Neural progenitor cell (in vitro differentiated cells): Measurements from ENCODE around the gene IL21R. TPM values are rescaled to one million over a fixed set of nuclear protein-coding genes. Genes with fewer than 3 reads are reported as not detected.

Experiments
- DNase-seq: peaks from one replicate; pipeline ENCODE4 v3.0.0-alpha.2; 2016; ENCODE audit warnings: low spot score
- H2AFZ ChIP-seq: fragments of 200-600 bp; sonication (generic); replicated peaks from 2 replicates; pipeline ENCODE4 v1.6.1; 2016; ENCODE audit warnings: antibody characterized with exemption
- H3F3A ChIP-seq: fragments of 200-600 bp; sonication (generic); 2 replicates; pipeline ENCODE4 v1.6.1; 2016; ENCODE audit warnings: antibody characterized with exemption, low read depth
- H3K27ac ChIP-seq: fragments of 200-600 bp; sonication (generic); 2 replicates; pipeline ENCODE4 v1.5.1; 2016; ENCODE audit warnings: mild to moderate bottlenecking
- H3K27me3 ChIP-seq: fragments of 200-600 bp; sonication (generic); 2 replicates; pipeline ENCODE4 v1.6.1; 2016; ENCODE audit warnings: mild to moderate bottlenecking, moderate library complexity
- H3K36me3 ChIP-seq: fragments of 200-600 bp; sonication (generic); 2 replicates; pipeline ENCODE4 v1.5.1; 2016
- H3K4me1 ChIP-seq: fragments of 200-600 bp; sonication (generic); 2 replicates; pipeline ENCODE4 v1.6.1; 2016; ENCODE audit warnings: mixed run types
- H3K4me2 ChIP-seq: fragments of 200-600 bp; sonication (generic); 2 replicates; pipeline ENCODE4 v1.6.1; 2016
- H3K4me3 ChIP-seq: fragments of 200-600 bp; sonication (generic); 2 replicates; pipeline ENCODE4 v1.5.1; 2016
- H3K79me2 ChIP-seq: fragments of 200-600 bp; sonication (generic); 2 replicates; pipeline ENCODE4 v1.6.1; 2016; ENCODE audit warnings: low read depth
- H3K9ac ChIP-seq: fragments of 200-600 bp; sonication (generic); 2 replicates; pipeline ENCODE4 v1.6.1; 2016
- H3K9me3 ChIP-seq: fragments of 200-600 bp; sonication (generic); 2 replicates; pipeline ENCODE4 v1.5.1; 2016; ENCODE audit warnings: low read depth
- H4K20me1 ChIP-seq: fragments of 200-600 bp; sonication (generic); 2 replicates; pipeline ENCODE4 v1.6.1; 2016; ENCODE audit warnings: low read depth
- H3K27ac Mint-ChIP-seq: 3 replicates; pipeline ENCODE4 v1.8.0; 2021; ENCODE audit warnings: mixed read lengths
- H3K27me3 Mint-ChIP-seq: 2 replicates; pipeline ENCODE4 v1.8.0; 2022; ENCODE audit warnings: low read depth, mild to moderate bottlenecking, inconsistent platforms, moderate library complexity, mixed read lengths; ENCODE audit not compliant: insufficient read depth
- H3K36me3 Mint-ChIP-seq: 3 replicates; pipeline ENCODE4 v1.8.0; 2021; ENCODE audit warnings: mixed read lengths
- H3K4me1 Mint-ChIP-seq: 3 replicates; pipeline ENCODE4 v1.8.0; 2021; ENCODE audit warnings: mixed read lengths
- H3K4me3 Mint-ChIP-seq: 3 replicates; pipeline ENCODE4 v1.8.0; 2021; ENCODE audit warnings: mild to moderate bottlenecking, moderate library complexity, mixed read lengths
- H3K9me3 Mint-ChIP-seq: 3 replicates; pipeline ENCODE4 v1.8.0; 2020; ENCODE audit warnings: mixed read lengths
- EZH2 ChIP-seq: fragments of 200-600 bp; sonication (generic); IDR thresholded peaks from 2 replicates; pipeline ENCODE4 v1.6.1; 2017; ENCODE audit warnings: antibody characterized with exemption, mild to moderate bottlenecking, moderate library complexity
- EZH2phosphoT487 ChIP-seq: fragments of 200-600 bp; sonication (generic); IDR thresholded peaks from 2 replicates; pipeline ENCODE4 v1.6.1; 2017; ENCODE audit warnings: antibody characterized with exemption
- total RNA-seq: library from RNA; depleted of rRNA; stranded (reverse); fragments of >200 nt; gene quantifications from 2 replicates; pipeline ENCODE4 v1.2.3, GENCODE V29; 2015; ENCODE audit warnings: low replicate concordance
- TF ChIP-seq, protein P1 (sequence below): fragments of 200-600 bp; sonication (generic); IDR thresholded peaks from 2 replicates; pipeline ENCODE4 v1.5.1; 2017; ENCODE audit warnings: antibody characterized with exemption, mild to moderate bottlenecking

Gene IL21R
- total RNA-seq, 1 donor from 2014 or later, result not detected

DNA sequence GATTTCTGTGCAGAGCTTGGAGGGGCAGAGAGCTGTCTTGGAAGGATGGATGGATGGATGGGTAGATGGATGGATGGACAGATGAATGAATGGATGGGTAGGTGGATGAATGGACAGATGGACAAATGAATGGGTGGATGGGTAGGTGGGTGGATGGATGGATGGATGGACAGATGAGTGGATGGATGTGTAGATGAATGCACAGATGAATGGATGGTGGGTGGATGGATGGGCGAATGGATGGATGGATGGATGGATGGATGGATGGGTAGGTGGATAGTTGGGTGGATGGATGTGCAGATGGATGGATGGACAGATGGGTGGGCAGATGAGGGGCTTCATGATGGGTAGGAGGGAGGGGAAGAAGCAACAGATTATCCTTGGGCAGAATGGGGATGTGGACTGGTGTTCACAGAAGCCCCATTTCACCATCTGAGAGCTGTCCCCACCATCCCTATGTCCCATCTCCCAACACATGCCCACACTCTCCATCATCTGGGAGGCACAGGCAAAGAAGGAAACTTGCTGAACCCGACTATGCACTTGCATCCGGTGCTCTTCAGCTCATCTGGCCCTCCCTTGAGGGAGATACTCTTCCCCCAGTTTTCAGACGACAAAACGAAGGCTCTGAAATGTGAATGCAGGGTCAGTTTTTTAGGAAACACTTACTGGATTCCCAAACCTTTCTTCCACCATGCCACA is 57.2 kb downstream of the IL21R start:
- no peak overlapping the region for H3K27ac ChIP-seq
- no peak for DNase-seq
- H4K20me1 ChIP-seq, result no peaks in the 10 kb centered on the region
- Mint-ChIP-seq H3K27ac (no peak overlapping the region), H3K36me3 (peaks cover 10% of the 10 kb centered on the region), H3K4me3 (peak overlapping the region; percentile 1), H3K9me3 (no peaks in the 10 kb centered on the region), H3K4me1 (peaks cover 4% of the 10 kb centered on the region), H3K27me3 (peaks cover 8% of the 10 kb centered on the region)
- H3K79me2 ChIP-seq, result no peaks in the 10 kb centered on the region
- no peaks in the 10 kb centered on the region for H3K9me3 ChIP-seq
- TF ChIP-seq EZH2phosphoT487 (no peak), EZH2 (no peak)
- TF ChIP-seq, protein P1, sequence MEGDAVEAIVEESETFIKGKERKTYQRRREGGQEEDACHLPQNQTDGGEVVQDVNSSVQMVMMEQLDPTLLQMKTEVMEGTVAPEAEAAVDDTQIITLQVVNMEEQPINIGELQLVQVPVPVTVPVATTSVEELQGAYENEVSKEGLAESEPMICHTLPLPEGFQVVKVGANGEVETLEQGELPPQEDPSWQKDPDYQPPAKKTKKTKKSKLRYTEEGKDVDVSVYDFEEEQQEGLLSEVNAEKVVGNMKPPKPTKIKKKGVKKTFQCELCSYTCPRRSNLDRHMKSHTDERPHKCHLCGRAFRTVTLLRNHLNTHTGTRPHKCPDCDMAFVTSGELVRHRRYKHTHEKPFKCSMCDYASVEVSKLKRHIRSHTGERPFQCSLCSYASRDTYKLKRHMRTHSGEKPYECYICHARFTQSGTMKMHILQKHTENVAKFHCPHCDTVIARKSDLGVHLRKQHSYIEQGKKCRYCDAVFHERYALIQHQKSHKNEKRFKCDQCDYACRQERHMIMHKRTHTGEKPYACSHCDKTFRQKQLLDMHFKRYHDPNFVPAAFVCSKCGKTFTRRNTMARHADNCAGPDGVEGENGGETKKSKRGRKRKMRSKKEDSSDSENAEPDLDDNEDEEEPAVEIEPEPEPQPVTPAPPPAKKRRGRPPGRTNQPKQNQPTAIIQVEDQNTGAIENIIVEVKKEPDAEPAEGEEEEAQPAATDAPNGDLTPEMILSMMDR, result no peak
- H3K9ac ChIP-seq, result no peak overlapping the region
- no peaks in the 10 kb centered on the region for H3K27me3 ChIP-seq
- H2AFZ ChIP-seq, result no peak overlapping the region
- no peaks in the 10 kb centered on the region for H3K36me3 ChIP-seq
- no peak overlapping the region for H3K4me2 ChIP-seq
- H3F3A ChIP-seq, result no peaks in the 10 kb centered on the region
- no peak overlapping the region for H3K4me3 ChIP-seq
- no peaks in the 10 kb centered on the region for H3K4me1 ChIP-seq

DNA sequence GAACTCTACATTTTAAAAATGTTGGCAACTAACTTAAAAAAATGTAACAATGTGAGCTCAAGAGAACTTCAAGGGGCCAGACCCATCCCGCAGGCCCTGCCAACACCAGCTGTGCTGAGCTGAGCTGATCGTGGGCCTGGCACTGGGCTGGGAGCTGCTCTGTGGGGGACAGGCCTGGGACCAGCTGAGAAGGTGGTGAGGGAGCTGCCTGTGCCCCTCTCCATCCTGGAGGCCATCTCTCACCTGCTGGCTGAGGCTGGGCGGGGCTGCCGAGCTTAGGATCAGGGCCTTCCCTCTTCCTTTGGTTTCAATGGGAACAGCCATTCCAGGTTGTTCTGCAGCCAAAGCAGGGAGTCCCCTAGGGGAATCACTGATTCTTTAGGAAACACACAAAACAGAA is 58.2 kb downstream of the IL21R start:
- no peak overlapping the region for H3K4me2 ChIP-seq
- H4K20me1 ChIP-seq, result no peaks in the 10 kb centered on the region
- no peaks in the 10 kb centered on the region for H3K9me3 ChIP-seq
- H3K4me1 Mint-ChIP-seq, result peaks cover 4% of the 10 kb centered on the region
- H3K36me3 ChIP-seq, result no peaks in the 10 kb centered on the region
- H3K79me2 ChIP-seq, result no peaks in the 10 kb centered on the region
- H3K27me3 Mint-ChIP-seq, result peaks cover 8% of the 10 kb centered on the region
- no peaks in the 10 kb centered on the region for H3K4me1 ChIP-seq
- no peaks in the 10 kb centered on the region for H3K9me3 Mint-ChIP-seq
- H3K27ac Mint-ChIP-seq, result no peak overlapping the region
- no peak overlapping the region for H3K4me3 ChIP-seq
- TF ChIP-seq, protein P1, result no peak
- TF ChIP-seq EZH2 (no peak), EZH2phosphoT487 (no peak)
- DNase-seq, result no peak
- H3K4me3 Mint-ChIP-seq, result no peak overlapping the region
- no peak overlapping the region for H3K27ac ChIP-seq
- no peak overlapping the region for H2AFZ ChIP-seq
- H3F3A ChIP-seq, result no peaks in the 10 kb centered on the region
- H3K27me3 ChIP-seq, result no peaks in the 10 kb centered on the region
- H3K36me3 Mint-ChIP-seq, result peaks cover 14% of the 10 kb centered on the region
- H3K9ac ChIP-seq, result no peak overlapping the region

DNA sequence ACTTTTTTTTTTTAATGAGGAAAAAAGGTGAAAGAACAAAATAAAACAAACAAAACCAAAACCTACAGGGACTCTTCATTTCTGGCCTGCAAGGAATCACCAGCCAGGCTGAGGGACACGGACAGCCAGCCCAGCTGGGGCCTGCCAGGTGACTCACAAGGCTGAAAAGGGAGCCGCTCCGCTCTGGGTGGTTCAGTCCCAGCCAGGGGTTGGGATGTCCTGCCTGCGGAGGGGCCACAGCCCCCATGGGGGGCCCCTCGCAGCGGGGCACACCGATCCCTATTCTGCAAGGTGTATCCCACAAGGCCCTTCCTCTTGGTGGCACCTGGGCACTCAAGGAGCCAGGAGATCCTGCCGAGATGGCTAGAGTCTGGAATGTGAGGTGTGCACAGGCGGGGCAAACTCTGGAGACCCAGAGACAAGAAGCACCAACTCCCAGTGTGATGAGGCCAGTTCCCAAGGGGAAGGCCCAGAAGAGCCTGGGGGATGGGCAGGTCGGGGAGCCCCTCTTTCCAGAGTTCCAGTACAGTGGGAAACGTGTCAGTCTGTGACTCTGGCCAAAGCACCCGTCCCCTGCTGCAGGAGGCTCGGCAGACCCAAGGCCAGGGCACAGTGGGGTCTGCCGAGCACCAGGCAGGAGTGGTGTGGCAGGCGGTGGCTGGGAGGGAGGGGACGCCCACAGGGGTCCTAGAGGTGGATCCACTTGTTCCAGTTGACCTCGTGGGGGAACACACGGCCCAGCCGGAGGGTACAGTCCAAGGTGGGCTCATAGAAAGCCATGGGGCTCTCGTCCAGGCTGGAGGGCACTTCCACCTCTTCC is 58.9 kb downstream of the IL21R start:
- Mint-ChIP-seq H3K9me3 (no peaks in the 10 kb centered on the region), H3K4me1 (peaks cover 4% of the 10 kb centered on the region), H3K27ac (no peak overlapping the region), H3K4me3 (no peak overlapping the region), H3K27me3 (peaks cover 8% of the 10 kb centered on the region), H3K36me3 (peaks cover 16% of the 10 kb centered on the region)
- Histone ChIP-seq H3K36me3 (no peaks in the 10 kb centered on the region), H2AFZ (no peak overlapping the region), H3K27me3 (no peaks in the 10 kb centered on the region), H3K79me2 (no peaks in the 10 kb centered on the region), H3F3A (no peaks in the 10 kb centered on the region), H3K27ac (no peak overlapping the region), H3K4me1 (no peaks in the 10 kb centered on the region), H3K9ac (no peak overlapping the region), H4K20me1 (no peaks in the 10 kb centered on the region), H3K4me3 (no peak overlapping the region), H3K4me2 (no peak overlapping the region), H3K9me3 (no peaks in the 10 kb centered on the region)
- DNase-seq, result no peak
- TF ChIP-seq EZH2 (no peak), EZH2phosphoT487 (no peak)
- TF ChIP-seq, protein P1, result no peak
